HUES64 (cell line): Measurements from ENCODE around the gene CNPPD1.
A peak's percentile ranks its signal among the peaks of the same experiment; 100 is the strongest.

ENCODE experiments used
- H3K27ac ChIP-seq: 2 replicates; pipeline ENCODE4 v1.7.0; 2013; ENCODE audit warnings: low read depth, low read length, inconsistent platforms
- H3K27me3 ChIP-seq: 2 replicates; pipeline ENCODE4 v1.6.1; 2013; ENCODE audit warnings: mild to moderate bottlenecking, low read length; ENCODE audit not compliant: insufficient read depth
- H3K36me3 ChIP-seq: 2 replicates; pipeline ENCODE4 v1.6.1; 2013; ENCODE audit warnings: mild to moderate bottlenecking, low read length; ENCODE audit not compliant: insufficient read depth
- H3K4me1 ChIP-seq: 2 replicates; pipeline ENCODE4 v1.6.1; 2013; ENCODE audit warnings: mild to moderate bottlenecking, low read length, moderate library complexity; ENCODE audit not compliant: insufficient read depth
- H3K4me3 ChIP-seq: 2 replicates; pipeline ENCODE4 v1.5.1; 2013; ENCODE audit warnings: mild to moderate bottlenecking, low read length, moderate library complexity
- H3K9ac ChIP-seq: 2 replicates; pipeline ENCODE4 v1.6.1; 2013; ENCODE audit warnings: mild to moderate bottlenecking, low read depth, low read length
- H3K9me3 ChIP-seq: 2 replicates; pipeline ENCODE4 v1.6.1; 2013; ENCODE audit warnings: low read depth, low read length; ENCODE audit not compliant: insufficient read depth
- WGBS: fragments of 150-250, 120-280 bp; methylation state at CpG from one replicate; pipeline ENCODE4 v1.1.7; 2013; ENCODE audit warnings: missing lambda C conversion rate; 5-methylcytosine and 5-hydroxymethylcytosine counted together

The CNPPD1 gene

DNA sequence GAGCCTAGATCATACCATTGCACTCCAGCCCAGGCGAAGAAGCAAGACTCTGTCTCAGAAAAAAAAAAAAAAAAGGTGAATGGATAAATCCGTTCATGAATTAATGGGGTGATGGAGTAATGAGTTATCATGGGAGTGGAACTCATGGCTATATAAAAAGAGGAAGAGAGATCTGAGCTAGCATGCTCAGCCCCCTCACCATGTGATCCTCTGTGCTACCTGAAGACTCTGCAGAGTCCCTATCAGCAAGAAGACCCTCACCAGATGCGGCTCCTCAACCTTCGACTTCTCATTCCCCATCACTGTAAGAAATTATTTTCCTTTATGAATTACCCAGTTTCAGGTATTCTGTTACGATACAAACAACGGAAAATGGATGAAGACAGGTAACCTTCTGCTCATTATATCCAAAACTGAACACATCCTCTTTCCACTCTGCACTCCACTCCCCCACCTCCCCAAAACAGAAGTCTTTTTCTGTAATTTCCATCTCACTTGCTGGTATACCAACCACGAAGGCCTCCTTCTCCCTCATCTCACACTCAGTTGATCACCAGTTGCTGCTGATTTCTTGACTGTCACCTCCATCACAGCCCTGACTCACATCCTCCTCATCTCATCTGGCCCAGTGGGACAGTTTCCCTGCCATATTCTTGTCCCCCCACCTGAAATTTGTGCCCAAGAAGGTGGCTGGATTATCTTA is 10.2 kb upstream of the CNPPD1 start:
- Histone ChIP-seq H3K27me3 (no peaks in the 10 kb centered on the region), H3K9me3 (no peaks in the 10 kb centered on the region), H3K4me1 (no peaks in the 10 kb centered on the region), H3K27ac (no peak overlapping the region), H3K9ac (no peak overlapping the region), H3K36me3 (peaks cover 26% of the 10 kb centered on the region), H3K4me3 (no peak overlapping the region)
- 90% methylated on average over 7 of the region's 7 CpGs for WGBS

DNA sequence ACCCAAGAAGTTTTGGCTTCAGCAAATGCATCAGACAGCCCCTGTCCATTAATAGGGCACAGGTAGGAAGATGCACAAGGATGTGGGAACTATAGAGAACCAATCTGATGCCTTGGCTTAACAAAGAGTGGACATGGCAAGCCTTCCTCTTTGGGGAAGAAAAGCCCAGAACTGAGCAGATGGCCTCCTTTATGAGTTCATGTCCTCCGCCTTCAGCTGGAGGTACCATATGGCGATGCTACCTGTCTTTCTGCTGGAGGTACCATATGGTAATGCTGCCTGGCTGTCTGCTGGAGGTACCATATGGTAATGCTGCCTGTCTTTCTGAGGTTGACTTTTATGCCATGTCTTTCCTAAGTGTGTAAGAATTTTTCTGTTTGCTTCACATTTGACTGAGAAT is 7.4 kb upstream of the CNPPD1 start:
- peaks cover 46% of the 10 kb centered on the region for H3K36me3 ChIP-seq
- no peaks in the 10 kb centered on the region for H3K9me3 ChIP-seq
- no peak overlapping the region for H3K27ac ChIP-seq
- H3K4me1 ChIP-seq: 0 out of 2 replicates have a peak, but pooled peaks cover 2% of the 10 kb centered on the region
- H3K27me3 ChIP-seq: no peaks in the 10 kb centered on the region
- no peak overlapping the region for H3K4me3 ChIP-seq
- no peak overlapping the region for H3K9ac ChIP-seq
- 84% methylated on average over 2 of the region's 2 CpGs for WGBS

DNA sequence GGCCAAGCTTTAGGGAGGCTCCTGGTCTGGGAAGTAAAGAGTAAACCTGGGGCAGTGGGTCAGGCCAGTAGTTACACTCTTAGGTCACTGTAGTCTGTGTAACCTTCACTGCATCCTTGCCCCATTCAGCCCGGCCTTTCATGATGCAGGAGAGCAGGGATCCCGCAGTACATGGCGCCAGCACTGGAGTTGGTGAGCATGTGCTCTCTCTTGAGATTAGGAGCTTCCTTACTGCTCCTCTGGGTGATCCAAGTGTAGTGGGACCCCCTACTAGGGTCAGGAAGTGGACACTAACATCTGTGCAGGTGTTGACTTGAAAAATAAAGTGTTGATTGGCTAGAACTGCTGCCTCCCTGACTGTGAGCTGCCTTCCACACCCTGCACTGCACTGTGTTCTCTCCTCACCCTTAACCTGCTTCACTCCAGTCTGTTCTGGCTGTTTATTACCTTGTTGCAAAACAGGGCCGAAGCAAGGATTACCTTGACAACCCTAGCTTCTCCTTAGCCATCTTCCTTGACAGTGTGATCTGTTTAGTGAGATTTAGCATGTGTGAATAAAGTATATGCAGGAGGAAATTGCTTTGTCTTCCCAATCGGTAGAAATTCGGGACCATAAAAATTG is 6.5 kb upstream of the CNPPD1 start:
- no peaks in the 10 kb centered on the region for H3K27me3 ChIP-seq
- no peak overlapping the region for H3K9ac ChIP-seq
- 0 out of 2 replicates have a peak, but pooled peaks cover 4% of the 10 kb centered on the region for H3K4me1 ChIP-seq
- 97% methylated on average over 6 of the region's 6 CpGs for WGBS
- H3K27ac ChIP-seq: no peak overlapping the region
- no peaks in the 10 kb centered on the region for H3K9me3 ChIP-seq
- peaks cover 46% of the 10 kb centered on the region for H3K36me3 ChIP-seq
- H3K4me3 ChIP-seq: no peak overlapping the region

DNA sequence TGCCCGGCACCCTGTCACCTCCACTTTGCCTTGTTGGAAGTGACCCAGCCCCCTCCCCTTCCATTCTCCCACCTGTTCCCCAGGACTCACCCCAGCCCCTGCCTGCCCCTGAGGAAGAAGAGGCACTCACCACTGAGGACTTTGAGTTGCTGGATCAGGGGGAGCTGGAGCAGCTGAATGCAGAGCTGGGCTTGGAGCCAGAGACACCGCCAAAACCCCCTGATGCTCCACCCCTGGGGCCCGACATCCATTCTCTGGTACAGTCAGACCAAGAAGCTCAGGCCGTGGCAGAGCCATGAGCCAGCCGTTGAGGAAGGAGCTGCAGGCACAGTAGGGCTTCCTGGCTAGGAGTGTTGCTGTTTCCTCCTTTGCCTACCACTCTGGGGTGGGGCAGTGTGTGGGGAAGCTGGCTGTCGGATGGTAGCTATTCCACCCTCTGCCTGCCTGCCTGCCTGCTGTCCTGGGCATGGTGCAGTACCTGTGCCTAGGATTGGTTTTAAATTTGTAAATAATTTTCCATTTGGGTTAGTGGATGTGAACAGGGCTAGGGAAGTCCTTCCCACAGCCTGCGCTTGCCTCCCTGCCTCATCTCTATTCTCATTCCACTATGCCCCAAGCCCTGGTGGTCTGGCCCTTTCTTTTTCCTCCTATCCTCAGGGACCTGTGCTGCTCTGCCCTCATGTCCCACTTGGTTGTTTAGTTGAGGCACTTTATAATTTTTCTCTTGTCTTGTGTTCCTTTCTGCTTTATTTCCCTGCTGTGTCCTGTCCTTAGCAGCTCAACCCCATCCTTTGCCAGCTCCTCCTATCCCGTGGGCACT is 5.8 kb upstream of the CNPPD1 start:
- no peak overlapping the region for H3K27ac ChIP-seq
- no peak overlapping the region for H3K4me3 ChIP-seq
- no peaks in the 10 kb centered on the region for H3K9me3 ChIP-seq
- H3K4me1 ChIP-seq: 0 out of 2 replicates have a peak, but pooled peaks cover 4% of the 10 kb centered on the region
- H3K27me3 ChIP-seq: no peaks in the 10 kb centered on the region
- no peak overlapping the region for H3K9ac ChIP-seq
- H3K36me3 ChIP-seq: peaks cover 46% of the 10 kb centered on the region
- WGBS: 92% methylated on average over 8 of the region's 8 CpGs

DNA sequence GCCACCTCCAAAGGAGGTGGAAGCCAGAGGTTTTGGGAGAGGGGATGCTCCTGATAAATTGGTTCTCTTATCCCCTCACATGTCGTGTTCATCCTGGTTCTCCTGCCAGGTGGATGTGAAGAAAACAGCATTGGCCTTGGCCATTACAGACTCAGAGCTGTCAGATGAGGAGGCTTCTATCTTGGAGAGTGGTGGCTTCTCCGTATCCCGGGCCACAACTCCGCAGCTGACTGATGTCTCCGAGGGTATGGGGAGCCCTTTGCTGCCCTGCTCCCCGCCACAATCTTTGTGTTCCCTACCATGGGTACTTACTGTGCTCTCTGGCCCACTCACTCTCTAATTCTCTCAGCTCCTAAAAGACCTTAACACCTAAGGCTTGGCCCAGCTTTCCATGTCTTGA is 4.8 kb upstream of the CNPPD1 start:
- Histone ChIP-seq H3K9me3 (no peaks in the 10 kb centered on the region), H3K4me1 (0 out of 2 replicates have a peak, but pooled peaks cover 4% of the 10 kb centered on the region), H3K4me3 (no peak overlapping the region), H3K36me3 (peaks cover 46% of the 10 kb centered on the region), H3K9ac (no peak overlapping the region), H3K27ac (no peak overlapping the region), H3K27me3 (no peaks in the 10 kb centered on the region)
- WGBS: 96% methylated on average over 6 of the region's 6 CpGs

DNA sequence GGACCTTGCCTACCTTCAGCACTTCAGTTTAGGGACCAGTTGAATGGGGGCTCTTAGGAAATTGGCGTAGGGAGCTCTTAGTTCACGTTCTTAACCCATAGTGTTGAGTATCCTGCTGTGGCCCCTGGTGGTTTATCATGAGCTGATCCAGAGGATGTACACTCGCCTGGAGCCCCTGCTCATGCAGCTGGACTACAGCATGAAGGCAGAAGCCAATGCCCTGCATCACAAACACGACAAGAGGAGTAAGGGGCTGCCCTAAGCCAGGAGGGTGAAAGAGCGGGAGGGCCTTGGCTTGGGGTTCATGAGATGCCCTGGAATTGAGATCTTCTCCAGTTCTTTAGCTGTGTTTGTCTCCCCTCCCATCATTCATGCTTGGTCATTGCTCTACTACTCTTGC is 4.2 kb upstream of the CNPPD1 start:
- H3K4me3 ChIP-seq: no peak overlapping the region
- H3K36me3 ChIP-seq: peaks cover 46% of the 10 kb centered on the region
- H3K9me3 ChIP-seq: no peaks in the 10 kb centered on the region
- H3K27me3 ChIP-seq: no peaks in the 10 kb centered on the region
- WGBS: 96% methylated on average over 5 of the region's 5 CpGs
- H3K27ac ChIP-seq: no peak overlapping the region
- peaks cover 5% of the 10 kb centered on the region; the same call in 1 of the 2 replicates for H3K4me1 ChIP-seq
- no peak overlapping the region for H3K9ac ChIP-seq

DNA sequence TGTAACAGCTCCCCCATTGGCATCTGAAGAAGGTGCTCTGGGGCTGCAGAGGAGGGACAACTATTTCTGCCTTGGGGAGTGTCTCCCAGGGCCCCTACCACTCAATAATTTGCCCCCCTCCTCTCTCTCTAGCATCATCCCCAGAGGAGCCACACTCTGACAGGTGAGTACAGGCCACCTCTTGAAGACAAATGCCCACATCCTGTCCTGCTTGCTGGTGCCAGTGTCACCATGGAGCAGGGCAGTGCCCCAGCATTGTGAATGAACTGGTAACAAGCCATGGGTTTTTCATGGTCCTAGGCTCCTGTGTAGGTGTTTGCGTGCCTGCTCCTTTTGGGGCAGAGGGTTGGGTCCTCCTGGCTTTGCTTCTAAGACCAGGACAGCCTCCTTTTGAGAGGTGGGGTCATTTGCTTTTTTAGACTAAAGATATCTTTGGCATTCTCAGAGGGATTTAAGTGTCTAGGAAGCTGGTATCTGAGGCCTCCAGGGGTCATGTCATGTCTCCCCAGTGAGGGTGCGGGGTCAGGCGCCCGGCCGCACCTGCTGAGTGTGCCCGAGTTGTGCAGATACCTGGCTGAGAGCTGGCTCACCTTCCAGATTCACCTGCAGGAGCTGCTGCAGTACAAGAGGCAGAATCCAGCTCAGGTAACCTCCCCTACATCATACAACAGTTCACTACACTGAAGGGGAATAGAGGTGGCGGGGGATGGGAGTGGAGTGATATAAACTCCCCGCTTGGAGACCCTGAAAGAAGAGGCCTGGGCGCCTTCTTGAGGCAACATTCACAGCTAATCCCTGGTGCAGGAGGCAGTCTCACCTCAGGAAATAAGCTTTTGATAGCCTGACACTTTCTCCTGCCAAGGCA is 3.1 kb upstream of the CNPPD1 start:
- peaks cover 10% of the 10 kb centered on the region; the same call in 1 of the 2 replicates for H3K4me1 ChIP-seq
- no peaks in the 10 kb centered on the region for H3K9me3 ChIP-seq
- no peaks in the 10 kb centered on the region for H3K27me3 ChIP-seq
- WGBS: 97% methylated on average over 9 of the region's 9 CpGs
- no peak overlapping the region for H3K4me3 ChIP-seq
- H3K27ac ChIP-seq: no peak overlapping the region
- H3K36me3 ChIP-seq: peaks cover 48% of the 10 kb centered on the region
- H3K9ac ChIP-seq: no peak overlapping the region

DNA sequence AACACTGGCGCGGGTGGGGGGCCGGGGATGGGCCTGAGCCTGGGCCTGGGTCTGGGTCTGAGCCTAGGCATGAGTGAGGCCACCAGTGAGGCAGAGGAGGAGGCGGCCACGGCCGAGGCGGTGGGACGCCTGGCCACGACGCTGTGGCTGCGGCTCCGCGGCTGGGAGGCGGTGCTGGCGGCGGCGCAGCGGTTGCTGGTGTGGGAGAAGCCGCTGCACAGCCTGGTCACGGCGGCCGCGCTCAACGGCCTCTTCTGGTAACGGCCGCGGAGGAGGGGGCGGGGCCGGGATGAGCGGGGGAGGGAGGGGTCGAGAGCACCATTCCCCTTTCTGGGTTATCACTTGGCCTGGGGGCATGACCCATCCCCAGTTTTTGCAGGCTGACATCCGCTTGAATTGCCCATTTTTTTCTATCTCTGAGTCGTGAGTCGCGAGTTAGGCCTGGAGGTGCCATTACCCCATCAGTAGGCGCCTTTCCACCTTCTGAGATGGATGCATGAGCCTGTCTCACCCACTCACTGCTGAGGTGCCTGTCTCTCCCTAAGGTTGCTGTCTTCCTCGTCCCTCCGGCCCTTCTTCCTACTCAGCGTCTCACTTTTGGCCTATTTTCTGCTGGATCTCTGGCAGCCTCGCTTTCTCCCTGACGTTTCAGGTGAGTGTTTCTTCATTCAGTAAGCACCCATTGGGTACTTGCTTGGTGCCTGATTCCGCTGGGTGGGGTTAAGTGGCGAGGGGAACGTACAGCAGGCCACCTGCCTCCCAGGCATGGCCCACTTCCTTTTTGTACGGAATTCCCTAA is 1.9 kb upstream of the CNPPD1 start:
- peaks cover 49% of the 10 kb centered on the region for H3K36me3 ChIP-seq
- H3K27ac ChIP-seq: 0 out of 2 replicates have a peak overlapping the region, but pooled peaks have one; percentile 56
- 6% methylated on average over 44 of the region's 45 CpGs for WGBS
- peak overlapping the region; percentile 23; the same call in 1 of the 2 replicates for H3K9ac ChIP-seq
- peak overlapping the region; percentile 66 for H3K4me3 ChIP-seq
- no peaks in the 10 kb centered on the region for H3K9me3 ChIP-seq
- no peaks in the 10 kb centered on the region for H3K27me3 ChIP-seq
- peaks cover 10% of the 10 kb centered on the region; the same call in 1 of the 2 replicates for H3K4me1 ChIP-seq

DNA sequence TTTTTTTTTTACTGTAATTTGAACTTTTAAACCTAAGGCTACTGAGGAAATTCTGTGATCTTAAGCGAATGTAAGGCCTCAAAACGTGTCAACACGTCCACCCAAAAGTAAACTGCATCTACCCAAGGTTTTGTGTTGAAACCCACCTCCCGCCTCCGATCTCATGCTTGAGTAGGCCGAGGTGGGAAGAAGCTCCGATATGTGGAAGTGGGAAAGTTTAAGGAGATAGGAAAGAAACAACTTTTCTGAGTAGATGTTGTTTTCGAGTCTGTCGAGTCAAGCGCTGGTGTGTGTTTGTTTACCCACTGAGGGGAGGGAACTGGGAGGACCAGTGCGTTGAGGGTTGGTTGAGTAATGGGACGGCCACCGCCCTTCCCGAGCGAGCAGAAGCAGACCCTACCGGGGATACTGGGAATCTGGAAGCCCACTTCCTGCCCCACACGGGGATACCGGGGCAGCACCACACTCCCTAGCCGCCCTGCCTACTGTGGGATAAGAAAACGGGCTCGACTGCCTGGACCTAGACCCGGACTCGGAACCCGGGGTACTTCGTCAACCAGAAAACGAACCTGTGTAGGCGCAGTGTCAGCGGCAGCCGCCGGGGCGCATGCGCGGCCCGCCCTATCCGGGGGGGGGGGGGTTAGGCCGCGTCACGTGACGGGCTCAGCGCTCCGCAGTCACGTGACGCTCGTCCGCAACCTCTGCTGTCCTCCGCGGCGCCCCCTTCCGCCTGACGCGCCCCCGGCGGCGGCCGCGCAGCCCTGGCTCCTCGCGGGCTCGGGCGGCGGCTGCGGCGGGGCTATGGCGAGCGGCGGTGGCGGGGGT is 1.0 kb upstream of the CNPPD1 start, which contains the start of gene RETREG2:
Gene RETREG2, plus strand, starts transcription at position 724 of the 825 bp plus-strand sequence. Its CDS starts 78 bp downstream, at position 802.
- H3K27me3 ChIP-seq: no peaks in the 10 kb centered on the region
- peaks cover 10% of the 10 kb centered on the region; the same call in 1 of the 2 replicates for H3K4me1 ChIP-seq
- peaks cover 41% of the 10 kb centered on the region for H3K36me3 ChIP-seq
- H3K9me3 ChIP-seq: no peaks in the 10 kb centered on the region
- peak within 1 kb of the TSS; percentile 40 for H3K9ac ChIP-seq
- WGBS: under 1% methylated on average over 67 of the region's 67 CpGs
- peak within 1 kb of the TSS; percentile 69 for H3K27ac ChIP-seq
- H3K4me3 ChIP-seq: peak within 1 kb of the TSS; percentile 66
